Liver (tissue), 9 donors: ENCODE data around the gene UBE2E2. TPM values are rescaled to one million over a fixed set of nuclear protein-coding genes. Genes with fewer than 3 reads are reported as not detected.

Experiments used
- DNase-seq: peaks from one replicate; pipeline ENCODE4 v3.0.0-alpha.2; 2017; ENCODE audit warnings: low spot score
- H3K27ac ChIP-seq, 2 donors: one replicate each; pipeline ENCODE4 v1.7.0; 2013; ENCODE audit warnings: inconsistent platforms in 2 of 2, low read length in 2 of 2, control low read depth in 1 of 2, low read depth in 1 of 2, mild to moderate bottlenecking in 1 of 2
- H3K27me3 ChIP-seq, 4 donors: one replicate each; pipeline versions ENCODE4 v1.6.1 to v1.7.0; 2013; ENCODE audit warnings: low read length in 3 of 4, inconsistent platforms in 1 of 4, mild to moderate bottlenecking in 1 of 4, moderate library complexity in 1 of 4; ENCODE audit not compliant: control insufficient read depth in 4 of 4, insufficient read depth in 4 of 4
- H3K36me3 ChIP-seq, 4 donors: one replicate each; pipeline versions ENCODE4 v1.6.1 to v1.7.0; 2013; ENCODE audit warnings: low read length in 3 of 4, mild to moderate bottlenecking in 3 of 4, low read depth in 1 of 4, moderate library complexity in 1 of 4; ENCODE audit not compliant: control insufficient read depth in 4 of 4, insufficient read depth in 3 of 4
- H3K4me1 ChIP-seq, 4 donors: one replicate each; pipeline versions ENCODE4 v1.6.1 to v1.7.0; 2013; ENCODE audit warnings: low read length in 3 of 4, mild to moderate bottlenecking in 3 of 4, moderate library complexity in 1 of 4; ENCODE audit not compliant: control insufficient read depth in 4 of 4, insufficient read depth in 4 of 4
- H3K4me3 ChIP-seq, 3 donors: one replicate each; pipeline versions ENCODE4 v1.6.1 to v1.7.0; 2013; ENCODE audit warnings: low read length in 3 of 3, control low read depth in 1 of 3, low read depth in 1 of 3, mild to moderate bottlenecking in 1 of 3
- H3K9ac ChIP-seq, 2 donors: one replicate each; pipeline ENCODE4 v1.7.0; 2013; ENCODE audit warnings: low read length in 2 of 2, mild to moderate bottlenecking in 2 of 2, moderate library complexity in 2 of 2, control low read depth in 1 of 2, low read depth in 1 of 2
- H3K9me3 ChIP-seq, 4 donors: one replicate each; pipeline versions ENCODE4 v1.6.1 to v1.7.0; 2013; ENCODE audit warnings: low read length in 3 of 4; ENCODE audit not compliant: control insufficient read depth in 4 of 4
- ATF3 ChIP-seq: IDR thresholded peaks from 2 replicates; pipeline ENCODE4 v1.6.1; 2016; ENCODE audit warnings: antibody characterized with exemption
- CTCF ChIP-seq: fragments of 150-350 bp; IDR thresholded peaks from 2 replicates; pipeline ENCODE4 v1.5.1; 2017; ENCODE audit warnings: improper control_type of control experiment, low read depth, low read length; ENCODE audit not compliant: missing input control
- EGR1 ChIP-seq, 2 donors: IDR thresholded peaks; 2 replicates each; pipeline ENCODE4 v1.6.1; 2016 to 2018; ENCODE audit warnings: antibody characterized with exemption in 2 of 2, low read depth in 2 of 2
- FOXA2 ChIP-seq: IDR thresholded peaks from 2 replicates; pipeline ENCODE4 v1.6.1; 2016; ENCODE audit warnings: antibody characterized with exemption
- GABPA ChIP-seq, 2 donors: IDR thresholded peaks in 1 of 2; conservative IDR thresholded peaks in 1 of 2; 2 replicates each; pipeline ENCODE4 v1.6.1; 2016; ENCODE audit warnings: antibody characterized with exemption in 2 of 2, mild to moderate bottlenecking in 1 of 2, moderate library complexity in 1 of 2
- HNF4A ChIP-seq, 2 donors: conservative IDR thresholded peaks; 2 replicates each; pipeline ENCODE4 v1.6.1; 2016; ENCODE audit warnings: antibody characterized with exemption in 2 of 2, mild to moderate bottlenecking in 2 of 2
- HNF4G ChIP-seq: IDR thresholded peaks from 2 replicates; pipeline ENCODE4 v1.6.1; 2016; ENCODE audit warnings: antibody characterized with exemption
- MAX ChIP-seq: IDR thresholded peaks from 2 replicates; pipeline ENCODE4 v1.6.1; 2016; ENCODE audit warnings: antibody characterized with exemption
- NR2F2 ChIP-seq: IDR thresholded peaks from 2 replicates; pipeline ENCODE4 v1.6.1; 2016; ENCODE audit warnings: antibody characterized with exemption
- RAD21 ChIP-seq, 2 donors: IDR thresholded peaks; 2 replicates each; pipeline ENCODE4 v1.6.1; 2016; ENCODE audit warnings: antibody characterized with exemption in 2 of 2, mild to moderate bottlenecking in 2 of 2
- REST ChIP-seq: IDR thresholded peaks from 2 replicates; pipeline ENCODE4 v1.6.1; 2016; ENCODE audit warnings: antibody characterized with exemption, mild to moderate bottlenecking
- RXRA ChIP-seq, 2 donors: IDR thresholded peaks; 2 replicates each; pipeline ENCODE4 v1.6.1; 2017 to 2018; ENCODE audit warnings: antibody characterized with exemption in 2 of 2, mild to moderate bottlenecking in 1 of 2
- SP1 ChIP-seq: IDR thresholded peaks from 2 replicates; pipeline ENCODE4 v1.6.1; 2018; ENCODE audit warnings: antibody characterized with exemption, mild to moderate bottlenecking
- TAF1 ChIP-seq: conservative IDR thresholded peaks from 2 replicates; pipeline ENCODE4 v1.6.1; 2016; ENCODE audit warnings: antibody characterized with exemption, mild to moderate bottlenecking
- ZBTB33 ChIP-seq: IDR thresholded peaks from 2 replicates; pipeline ENCODE4 v1.6.1; 2016; ENCODE audit warnings: antibody characterized with exemption
- WGBS: extraction: QIAGEN DNeasy Blood & Tissue Kit; methylation state at CpG from one replicate; pipeline ENCODE4 v1.1.7; 2013; 5-methylcytosine and 5-hydroxymethylcytosine counted together
- polyA plus RNA-seq, 2 donors: library from polyadenylated mRNA; stranded (reverse) in 1 of 2; unstranded in 1 of 2; fragments of 200-250 nt in 1 of 2; fragments of >200 nt in 1 of 2; fragmentation: Nextera tagmentation in 1 of 2; extraction: Ambion mirVana in 1 of 2; gene quantifications; one replicate each; pipeline versions ENCODE4 v1.2.1 to v1.2.3, GENCODE V29; 2013 to 2015
- total RNA-seq, 2 donors: library from RNA; depleted of rRNA; stranded (reverse); fragments of >200 nt; gene quantifications; one replicate each; pipeline ENCODE4 v1.2.3, GENCODE V29; 2014
- donor health status: healthy.
- donor health status: healthy.
- donor health status: healthy.
- donor health status: healthy.
- donor health status: healthy.

The UBE2E2 gene
- total and polyA plus RNA-seq, 4 donors, result 9.0 to 27.8 (median 16.8) TPM

- Histone ChIP-seq H3K4me3 (no peak overlapping the region), H3K9me3 (no peaks in the 10 kb centered on the region), H3K4me1 (peaks cover 1 to 10% (median 6%) of the 10 kb centered on the region in 4 donors), H3K36me3 (no peaks in the 10 kb centered on the region), H3K9ac (no peak overlapping the region), H3K27ac (no peak overlapping the region), H3K27me3 (no peaks in the 10 kb centered on the region)
- WGBS, result 89% methylated on average over 1 of the region's 1 CpG
- TF ChIP-seq SP1 (no peak), RAD21 (IDR thresholded peaks at IDR 0.05) (no peak), ZBTB33 (no peak), HNF4G (no peak), TAF1 (no peak), NR2F2 (no peak), EGR1 (IDR thresholded peaks at IDR 0.05; ENCODE audit: low read depth in 2 of 2) (no peak), GABPA (IDR thresholded peaks at IDR 0.05 in 1 of 2, conservative IDR thresholded peaks at IDR 0.05 in 1 of 2) (no peak), RXRA (IDR thresholded peaks at IDR 0.05) (no peak)
- DNase-seq, result no peak
Observed at GRCh38 chr3:23249961-23250360, 46.8 kb downstream of the UBE2E2 start.

GRCh38 chr3:23252122-23252521, 49.0 kb downstream of the UBE2E2 start:
- H3K27me3 ChIP-seq, result no peaks in the 10 kb centered on the region
- H3K27ac ChIP-seq, result no peak overlapping the region
- no peaks in the 10 kb centered on the region for H3K36me3 ChIP-seq
- TF ChIP-seq NR2F2 (no peak), HNF4A (conservative IDR thresholded peaks at IDR 0.05) (no peak), EGR1 (IDR thresholded peaks at IDR 0.05; ENCODE audit: low read depth in 2 of 2) (no peak), ATF3 (no peak), REST (no peak), GABPA (IDR thresholded peaks at IDR 0.05 in 1 of 2, conservative IDR thresholded peaks at IDR 0.05 in 1 of 2) (no peak), FOXA2 (no peak), CTCF (no peak), ZBTB33 (no peak), MAX (no peak)
- DNase-seq, result no peak
- no peak overlapping the region for H3K9ac ChIP-seq
- peaks cover 4 to 23% (median 9%) of the 10 kb centered on the region in 4 donors for H3K4me1 ChIP-seq
- no peak overlapping the region for H3K4me3 ChIP-seq
- WGBS, result 92% methylated on average over 1 of the region's 1 CpG
- no peaks in the 10 kb centered on the region for H3K9me3 ChIP-seq
